GM18511 (cell line): Measurements from ENCODE around the gene RAB18.
"Not testable (repeated sequence)": the region's sequence is repeated elsewhere in the genome, so short reads cannot be mapped to it uniquely, and the experiment has no call there.

Source experiments
- ATAC-seq: cut with Tn5 transposase; IDR thresholded peaks from one replicate; pipeline ENCODE4 v1.9.1; 2021; ENCODE audit warnings: mild to moderate bottlenecking, moderate library complexity; ENCODE audit not compliant: unreplicated experiment

The RAB18 gene

GRCh38 chr10:27504007-27504807 is at the start of gene RAB18:
RAB18 (plus strand) TSS chr10:27504304; CDS start chr10:27504370, 66 bp downstream.
- peak; percentile 96 for ATAC-seq

GRCh38 chr10:27454837-27455236 is 49.3 kb upstream of the RAB18 start:
- no peak for ATAC-seq

- ATAC-seq = no peak
These were observed 46.7 kb upstream of the RAB18 start for GRCh38 chr10:27457261-27457945.

- no peak for ATAC-seq
These were observed 46.1 kb upstream of the RAB18 start for GRCh38 chr10:27457966-27458365.

GRCh38 chr10:27461312-27461711 is 42.8 kb upstream of the RAB18 start:
- ATAC-seq = no peak

GRCh38 chr10:27463961-27464360 is 40.1 kb upstream of the RAB18 start:
- ATAC-seq = no peak

GRCh38 chr10:27464993-27465392 is 39.1 kb upstream of the RAB18 start:
- peak; percentile 65 for ATAC-seq

GRCh38 chr10:27465596-27465995 is 38.5 kb upstream of the RAB18 start:
- not testable (repeated sequence) for ATAC-seq

- no peak for ATAC-seq
These were observed 33.2 kb upstream of the RAB18 start for GRCh38 chr10:27470885-27471284.

GRCh38 chr10:27474741-27475140 is 29.4 kb upstream of the RAB18 start:
- ATAC-seq = no peak

- ATAC-seq = no peak
These were observed 25.1 kb upstream of the RAB18 start for GRCh38 chr10:27479016-27479415.

GRCh38 chr10:27481486-27481885 is 22.6 kb upstream of the RAB18 start:
- ATAC-seq = no peak

- ATAC-seq = no peak
These were observed 20.8 kb upstream of the RAB18 start for GRCh38 chr10:27482984-27483956.

- ATAC-seq = no peak
These were observed 18.7 kb upstream of the RAB18 start for GRCh38 chr10:27485368-27485767.

- ATAC-seq = no peak
These were observed 18.1 kb upstream of the RAB18 start for GRCh38 chr10:27485986-27486385.

GRCh38 chr10:27490807-27491206 is 13.3 kb upstream of the RAB18 start:
- ATAC-seq = no peak

- no peak for ATAC-seq
These were observed 9.8 kb upstream of the RAB18 start for GRCh38 chr10:27494116-27494805.

- ATAC-seq = no peak
These were observed 8.0 kb upstream of the RAB18 start for GRCh38 chr10:27496137-27496536.

GRCh38 chr10:27500096-27500495 is 4.0 kb upstream of the RAB18 start:
- ATAC-seq = no peak

- ATAC-seq = no peak
These were observed 3.2 kb upstream of the RAB18 start for GRCh38 chr10:27500886-27501285.
